Measurements from ENCODE around the gene DCAF8.

Gene DCAF8

DNA sequence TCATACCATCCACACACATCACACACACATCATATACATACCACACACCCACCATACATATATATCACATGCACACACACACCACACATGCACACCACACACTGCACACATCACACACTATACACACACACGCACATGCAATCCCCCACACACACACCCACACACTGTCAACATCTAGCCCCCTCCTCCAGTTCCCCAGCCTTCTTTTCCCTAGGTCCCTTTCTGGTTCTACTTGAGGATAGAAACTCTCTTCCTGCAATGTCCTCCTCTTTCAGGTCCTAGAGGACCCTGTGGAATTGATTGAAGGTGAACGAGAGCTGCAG, 67.7 kb downstream of the DCAF8 start:
- TF ChIP-seq POLR2A (IDR thresholded peaks at IDR 0.05; ENCODE audit: extremely low read depth, insufficient read length) (no peak), MYC (IDR thresholded peaks at IDR 0.05; ENCODE audit: low read depth, low read length) (no peak)
- TF ChIP-seq, protein P1, sequence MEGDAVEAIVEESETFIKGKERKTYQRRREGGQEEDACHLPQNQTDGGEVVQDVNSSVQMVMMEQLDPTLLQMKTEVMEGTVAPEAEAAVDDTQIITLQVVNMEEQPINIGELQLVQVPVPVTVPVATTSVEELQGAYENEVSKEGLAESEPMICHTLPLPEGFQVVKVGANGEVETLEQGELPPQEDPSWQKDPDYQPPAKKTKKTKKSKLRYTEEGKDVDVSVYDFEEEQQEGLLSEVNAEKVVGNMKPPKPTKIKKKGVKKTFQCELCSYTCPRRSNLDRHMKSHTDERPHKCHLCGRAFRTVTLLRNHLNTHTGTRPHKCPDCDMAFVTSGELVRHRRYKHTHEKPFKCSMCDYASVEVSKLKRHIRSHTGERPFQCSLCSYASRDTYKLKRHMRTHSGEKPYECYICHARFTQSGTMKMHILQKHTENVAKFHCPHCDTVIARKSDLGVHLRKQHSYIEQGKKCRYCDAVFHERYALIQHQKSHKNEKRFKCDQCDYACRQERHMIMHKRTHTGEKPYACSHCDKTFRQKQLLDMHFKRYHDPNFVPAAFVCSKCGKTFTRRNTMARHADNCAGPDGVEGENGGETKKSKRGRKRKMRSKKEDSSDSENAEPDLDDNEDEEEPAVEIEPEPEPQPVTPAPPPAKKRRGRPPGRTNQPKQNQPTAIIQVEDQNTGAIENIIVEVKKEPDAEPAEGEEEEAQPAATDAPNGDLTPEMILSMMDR (IDR thresholded peaks at IDR 0.05; ENCODE audit: low read depth, low read length) = no peak
- TF ChIP-seq, protein P2, sequence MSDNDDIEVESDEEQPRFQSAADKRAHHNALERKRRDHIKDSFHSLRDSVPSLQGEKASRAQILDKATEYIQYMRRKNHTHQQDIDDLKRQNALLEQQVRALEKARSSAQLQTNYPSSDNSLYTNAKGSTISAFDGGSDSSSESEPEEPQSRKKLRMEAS (IDR thresholded peaks at IDR 0.05; ENCODE audit: low read depth, low read length) = no peak
- no peak overlapping the region for H3K4me3 ChIP-seq (ENCODE audit: low read depth, low read length)
- DNase-seq (ENCODE audit: low read depth) = no peak

DNA sequence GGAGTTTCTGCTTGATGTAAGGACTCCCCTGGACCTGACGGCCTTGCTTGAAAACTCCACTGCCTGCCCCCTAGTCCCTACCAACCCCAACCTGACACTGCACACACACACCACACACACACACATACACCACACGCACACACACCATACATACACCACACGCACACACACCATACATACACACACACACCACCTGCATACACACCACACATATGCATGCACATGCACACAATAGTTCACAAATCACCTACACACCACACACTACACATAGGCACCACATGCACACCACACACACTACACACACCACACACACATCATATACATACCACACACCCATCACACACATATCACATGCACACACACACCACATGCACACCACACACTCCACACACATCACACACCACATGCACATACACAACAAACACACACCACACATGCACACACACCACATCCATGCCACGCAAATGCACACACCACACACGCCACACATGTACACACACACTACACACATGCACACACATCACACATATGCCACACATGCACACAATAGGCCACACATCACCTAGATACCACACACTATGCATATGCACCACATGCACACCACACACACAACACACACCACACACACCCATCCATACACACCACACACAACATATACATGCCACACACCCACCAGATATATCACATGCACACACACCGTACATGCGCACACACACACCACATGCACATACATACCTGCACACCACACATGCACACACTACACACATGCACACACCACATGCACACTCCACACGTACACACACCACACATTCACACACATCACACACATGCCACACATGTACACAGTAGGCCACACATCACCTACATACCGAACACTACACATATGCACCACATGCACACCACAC, 68.3 kb downstream of the DCAF8 start:
- TF ChIP-seq, protein P1 (IDR thresholded peaks at IDR 0.05; ENCODE audit: low read depth, low read length) = no peak
- TF ChIP-seq, protein P2 (IDR thresholded peaks at IDR 0.05; ENCODE audit: low read depth, low read length) = no peak
- no peak for TF ChIP-seq POLR2A (IDR thresholded peaks at IDR 0.05; ENCODE audit: extremely low read depth, insufficient read length)
- TF ChIP-seq MYC (IDR thresholded peaks at IDR 0.05; ENCODE audit: low read depth, low read length) = no peak
- H3K4me3 ChIP-seq (ENCODE audit: low read depth, low read length) = no peak overlapping the region
- DNase-seq (ENCODE audit: low read depth) = peak; percentile 25

DNA sequence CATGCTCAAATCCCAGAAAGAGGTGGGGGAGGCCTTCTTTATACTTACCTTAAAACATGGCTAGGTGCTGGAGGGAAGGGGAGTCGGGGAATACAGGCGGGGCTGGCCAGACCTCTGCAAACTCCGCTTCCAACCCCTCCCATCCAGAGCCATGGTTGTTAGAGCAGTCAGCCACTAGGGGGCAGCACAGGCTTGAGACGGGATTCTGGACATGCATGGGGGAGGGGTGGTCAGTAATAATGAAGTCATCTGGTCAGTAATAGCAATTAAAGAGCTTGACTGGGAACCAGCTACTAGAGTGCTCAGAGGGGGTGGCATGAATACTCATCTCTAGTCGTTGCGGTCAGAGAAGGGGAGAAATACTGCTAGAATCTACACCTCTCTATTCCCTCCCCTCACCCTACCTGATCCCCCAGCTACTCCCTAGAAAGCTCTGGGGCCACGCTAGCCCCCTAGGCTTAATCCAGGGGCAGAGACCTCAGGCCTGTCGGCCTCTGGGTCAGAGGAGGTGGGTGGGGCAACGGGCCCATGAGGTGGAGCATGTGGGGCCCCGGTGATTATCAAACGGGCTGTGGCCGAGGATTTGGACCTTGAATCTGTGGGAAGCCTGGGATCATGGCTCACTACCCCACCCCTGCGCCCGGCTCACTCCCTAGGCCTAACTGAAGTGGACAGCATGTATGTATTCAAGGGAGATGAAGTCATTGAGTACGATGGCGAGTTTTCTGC, 69.1 kb downstream of the DCAF8 start:
- DNase-seq (ENCODE audit: low read depth) = peak; percentile 82
- TF ChIP-seq MYC (IDR thresholded peaks at IDR 0.05; ENCODE audit: low read depth, low read length) (peak; percentile 64), POLR2A (IDR thresholded peaks at IDR 0.05; ENCODE audit: extremely low read depth, insufficient read length) (no peak)
- TF ChIP-seq, protein P2 (IDR thresholded peaks at IDR 0.05; ENCODE audit: low read depth, low read length) = peak; percentile 61
- TF ChIP-seq, protein P1 (IDR thresholded peaks at IDR 0.05; ENCODE audit: low read depth, low read length) = peak; percentile 86
- H3K4me3 ChIP-seq (ENCODE audit: low read depth, low read length) = no peak overlapping the region

DNA sequence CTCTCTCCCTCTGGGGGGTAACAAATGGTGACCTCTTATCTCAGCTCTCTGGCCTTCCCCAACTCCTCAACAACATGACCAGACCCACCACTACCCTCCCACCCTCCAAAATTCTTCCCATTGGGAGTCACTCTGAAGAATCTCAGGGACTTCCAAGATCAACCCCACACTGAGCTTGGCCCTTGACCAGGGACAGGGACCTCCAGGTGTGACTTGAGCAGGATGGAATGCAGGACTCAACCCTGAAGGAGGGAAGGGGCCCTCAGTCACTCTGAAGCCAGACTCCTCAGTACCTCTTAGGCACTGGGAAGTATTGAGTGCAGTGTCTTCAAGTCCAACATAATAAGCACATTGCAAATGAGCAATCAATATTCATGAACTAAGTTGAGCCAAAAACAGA, 70.1 kb downstream of the DCAF8 start:
- TF ChIP-seq, protein P1 (IDR thresholded peaks at IDR 0.05; ENCODE audit: low read depth, low read length) = no peak
- no peak for TF ChIP-seq MYC (IDR thresholded peaks at IDR 0.05; ENCODE audit: low read depth, low read length)
- TF ChIP-seq, protein P2 (IDR thresholded peaks at IDR 0.05; ENCODE audit: low read depth, low read length) = no peak
- TF ChIP-seq POLR2A (IDR thresholded peaks at IDR 0.05; ENCODE audit: extremely low read depth, insufficient read length) = no peak
- no peak for DNase-seq (ENCODE audit: low read depth)
- H3K4me3 ChIP-seq (ENCODE audit: low read depth, low read length) = no peak overlapping the region

DNA sequence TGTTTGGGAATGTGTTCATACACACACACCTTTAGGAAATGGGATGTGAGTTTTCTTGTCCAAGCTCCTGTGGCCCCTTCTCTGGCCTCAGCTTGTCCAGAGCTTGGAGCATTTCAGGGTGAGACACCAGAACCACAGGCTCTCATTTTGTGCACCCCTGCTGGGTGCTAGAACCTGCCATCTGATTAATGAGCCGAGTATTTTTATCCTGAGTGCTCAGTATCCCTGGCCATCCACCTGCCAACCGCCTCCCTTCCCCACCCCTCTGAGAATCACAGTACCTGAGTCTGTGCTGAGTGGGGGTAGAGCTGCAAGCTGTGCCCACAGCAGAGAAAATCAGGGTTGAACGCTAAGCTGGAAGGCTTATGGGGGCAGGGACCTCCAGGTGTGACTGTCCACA, 70.6 kb downstream of the DCAF8 start:
- no peak for TF ChIP-seq MYC (IDR thresholded peaks at IDR 0.05; ENCODE audit: low read depth, low read length)
- no peak overlapping the region for H3K4me3 ChIP-seq (ENCODE audit: low read depth, low read length)
- DNase-seq (ENCODE audit: low read depth) = no peak

Data from NB4 (cell line).